Erythroblast (primary cell): ENCODE data around the gene ASCL2.
A peak's percentile ranks its signal among the peaks of the same experiment; 100 is the strongest.
"Not testable (repeated sequence)": the region's sequence is repeated elsewhere in the genome, so short reads cannot be mapped to it uniquely, and the experiment has no call there.

Source experiments
- DNase-seq, 2 experiments: peaks; one replicate each; lab custom pipeline; 2025; lab: John Stamatoyannopoulos, UW
- GATA1 ChIP-seq: IDR thresholded peaks from 2 replicates; pipeline ENCODE4 v1.6.1; 2011; ENCODE audit warnings: low read depth, mild to moderate bottlenecking, control low read depth, low read length, moderate library complexity
- POLR2A ChIP-seq: IDR thresholded peaks from 2 replicates; pipeline ENCODE4 v1.6.1; 2011; ENCODE audit warnings: mild to moderate bottlenecking, low read length

The ASCL2 gene

DNA sequence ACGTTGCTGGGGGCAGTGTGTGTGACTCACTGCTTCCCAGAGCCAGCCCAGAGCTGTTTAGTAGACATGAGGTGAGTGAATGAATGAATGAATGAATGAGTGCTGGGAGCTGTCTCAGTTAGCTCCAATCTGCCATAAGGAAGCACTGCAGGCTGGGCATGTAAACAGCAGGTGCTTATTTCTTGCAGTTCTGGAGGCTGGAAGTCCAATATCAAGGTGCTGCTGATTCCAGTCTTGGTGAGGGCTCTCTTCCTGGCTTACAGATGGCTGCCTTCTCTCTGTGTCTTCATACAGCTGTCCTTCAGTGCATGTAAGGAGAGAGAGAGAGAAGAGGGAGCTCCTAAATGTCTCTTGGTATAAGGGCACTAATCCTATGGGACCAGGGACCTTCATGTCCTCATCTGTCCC is 27.2 kb upstream of the ASCL2 start:
- DNase-seq = no peak
- TF ChIP-seq POLR2A = no peak
- TF ChIP-seq GATA1 = no peak

- TF ChIP-seq GATA1 (no peak), POLR2A (no peak)
- no peak for DNase-seq
Measured at GRCh38 chr11:2296913-2297622, 26.7 kb upstream of the ASCL2 start.

DNA sequence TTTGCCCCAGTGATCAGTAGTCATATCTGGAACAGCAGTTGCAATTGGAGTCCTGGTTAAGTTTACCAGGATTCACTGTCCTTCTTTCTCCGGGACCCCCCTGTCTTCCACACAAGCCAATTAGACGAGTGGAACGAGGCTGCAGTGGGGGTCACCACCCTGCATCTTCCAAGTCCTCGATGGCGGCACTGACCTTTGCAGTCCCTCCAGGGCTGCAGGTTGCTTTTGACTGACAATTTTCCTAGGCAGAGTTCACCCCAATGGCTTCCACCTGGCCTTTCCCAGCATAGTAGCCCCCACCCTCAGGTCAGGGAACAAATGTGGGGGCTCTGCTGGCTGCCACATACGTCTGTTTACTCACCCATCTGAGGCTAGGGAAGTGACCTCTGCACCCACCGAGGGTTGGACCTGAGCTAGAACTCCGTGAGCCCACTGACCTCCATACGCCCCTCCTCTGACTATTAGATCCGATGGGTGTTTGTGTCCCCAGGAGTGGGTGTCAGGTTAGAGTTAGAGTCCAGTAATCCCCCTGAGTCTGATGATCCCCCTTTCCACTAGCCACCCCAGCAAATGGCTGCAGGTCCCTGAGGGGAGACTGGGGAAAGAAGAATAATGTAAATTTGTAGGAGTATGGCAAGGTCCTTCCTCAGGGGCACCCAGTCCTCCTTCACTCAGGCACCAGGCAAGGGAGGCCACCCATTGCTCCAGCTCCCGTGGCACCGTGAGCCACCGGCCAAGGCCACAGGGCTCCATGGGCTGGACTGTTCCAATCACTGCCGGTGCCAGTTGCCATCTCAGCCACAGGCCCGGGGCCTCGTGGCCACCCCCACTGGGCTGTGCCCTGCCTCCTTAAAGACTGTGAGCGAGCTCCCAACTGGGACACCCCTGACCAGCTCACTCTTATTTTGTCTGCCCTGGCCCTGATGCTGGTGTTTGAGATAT is 25.9 kb upstream of the ASCL2 start:
- DNase-seq = no peak
- no peak for TF ChIP-seq GATA1

DNA sequence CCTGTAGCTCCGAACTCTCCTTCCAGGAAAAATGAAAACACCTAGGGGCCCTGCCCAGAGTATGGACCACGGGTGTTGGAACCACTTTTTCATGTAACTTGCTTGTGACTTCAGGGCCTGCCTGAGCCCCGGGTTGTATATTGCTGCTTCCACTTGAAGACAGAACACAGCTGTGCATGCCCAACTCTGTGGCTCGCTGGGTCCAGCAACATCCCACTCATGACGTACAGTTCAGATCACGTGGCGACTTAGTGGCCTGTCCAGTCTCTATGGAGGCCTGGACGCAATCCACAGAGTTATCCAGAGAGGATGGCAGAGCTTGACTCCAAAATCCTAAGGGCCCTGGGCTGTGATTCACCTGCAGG is 24.5 kb upstream of the ASCL2 start:
- peak; percentile 49 for TF ChIP-seq POLR2A
- TF ChIP-seq GATA1 = no peak
- DNase-seq = no peak

DNA sequence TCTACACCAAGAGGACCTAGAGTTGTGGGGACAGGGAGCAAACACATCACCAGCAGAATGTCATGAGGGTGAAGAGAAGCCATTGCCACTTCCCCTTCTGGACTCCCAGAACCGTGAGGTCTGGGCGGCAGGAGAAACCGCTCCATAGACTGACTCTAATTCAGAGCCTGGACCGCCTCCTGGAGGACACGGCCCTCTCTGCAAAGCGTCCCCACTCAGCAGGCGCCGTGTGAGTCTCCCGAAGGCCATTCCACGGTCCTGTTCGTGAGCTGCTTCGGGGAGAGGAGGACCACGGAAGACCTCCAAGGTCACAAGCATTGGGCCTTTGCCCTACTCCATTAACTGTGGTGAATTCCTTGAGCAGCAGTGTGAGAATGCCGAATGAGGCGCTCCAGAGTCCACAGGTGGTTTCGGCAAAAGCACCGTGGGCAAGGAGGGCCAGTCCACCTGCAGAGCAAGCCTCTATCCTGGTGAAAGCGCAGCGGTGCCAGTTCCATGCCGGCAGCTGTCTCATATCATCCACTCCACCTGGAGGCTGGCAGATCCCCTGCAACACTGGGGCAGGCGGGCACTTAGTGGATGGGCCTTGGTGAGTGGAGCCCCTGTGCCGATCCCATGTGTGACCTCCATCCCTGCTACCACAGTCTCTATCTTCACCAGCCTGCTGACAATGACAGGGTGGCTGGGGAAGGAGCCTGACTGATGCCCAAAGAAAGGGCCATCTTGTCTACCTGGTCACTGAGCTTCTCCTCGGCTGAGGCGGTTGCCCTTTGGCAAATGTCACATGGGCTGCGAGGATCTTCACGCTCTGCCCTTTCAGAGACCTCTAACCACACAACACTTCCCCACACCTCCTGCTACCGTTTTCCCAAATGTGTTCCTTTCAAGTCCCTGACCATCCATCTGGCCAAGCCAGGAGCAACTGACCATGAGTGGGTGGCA is 23.9 kb upstream of the ASCL2 start:
- DNase-seq = no peak
- TF ChIP-seq GATA1 (no peak), POLR2A (peak; percentile 49)

GRCh38 chr11:2293531-2293971 is 23.2 kb upstream of the ASCL2 start:
- no peak for DNase-seq
- TF ChIP-seq GATA1 (no peak), POLR2A (no peak)

GRCh38 chr11:2290351-2290841 is 20.0 kb upstream of the ASCL2 start:
- TF ChIP-seq GATA1 = no peak
- TF ChIP-seq POLR2A = no peak
- no peak for DNase-seq

GRCh38 chr11:2289859-2290258 is 19.5 kb upstream of the ASCL2 start:
- DNase-seq = no peak
- TF ChIP-seq GATA1 (no peak), POLR2A (no peak)

DNA sequence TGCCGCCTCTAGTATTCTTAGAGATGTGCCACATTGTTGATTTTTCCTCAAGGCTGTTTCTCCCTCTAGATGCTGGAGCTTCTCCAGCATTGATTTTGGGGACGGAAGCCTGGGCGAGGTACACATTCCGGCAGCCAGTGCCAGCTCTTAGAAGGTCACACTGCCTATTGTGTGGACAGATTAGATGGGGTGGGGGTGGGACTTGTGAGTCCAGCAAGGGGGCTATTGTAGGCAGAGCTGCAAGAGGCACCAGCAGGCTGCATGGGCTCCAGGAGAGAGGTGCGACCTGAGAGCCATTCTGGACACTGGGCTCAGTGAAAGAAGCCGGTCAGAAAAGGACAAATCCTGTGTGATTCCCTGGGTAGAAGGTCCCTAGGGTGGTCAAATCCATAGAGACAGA is 19.0 kb upstream of the ASCL2 start:
- DNase-seq = no peak
- no peak for TF ChIP-seq POLR2A

DNA sequence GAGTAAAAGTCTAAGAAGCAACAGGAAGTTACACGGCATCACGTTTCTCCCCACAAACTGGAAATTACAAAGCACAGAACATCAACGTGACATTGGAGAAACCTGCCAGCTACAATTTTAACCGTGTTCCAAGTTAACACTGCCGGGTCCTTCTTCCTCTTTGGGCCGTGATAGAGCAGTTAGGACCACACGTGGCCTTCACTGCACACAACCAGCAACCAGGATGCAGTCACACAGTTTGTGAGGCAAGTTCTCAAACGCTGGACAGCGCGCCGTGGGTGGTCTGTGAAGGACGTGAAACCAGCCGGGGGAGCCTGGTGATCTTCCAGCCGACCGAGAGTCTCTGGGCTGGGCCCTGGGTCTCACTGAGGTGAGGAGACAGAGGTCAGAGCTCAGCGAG is 16.7 kb upstream of the ASCL2 start:
- no peak for TF ChIP-seq POLR2A
- no peak for TF ChIP-seq GATA1
- DNase-seq = no peak

DNA sequence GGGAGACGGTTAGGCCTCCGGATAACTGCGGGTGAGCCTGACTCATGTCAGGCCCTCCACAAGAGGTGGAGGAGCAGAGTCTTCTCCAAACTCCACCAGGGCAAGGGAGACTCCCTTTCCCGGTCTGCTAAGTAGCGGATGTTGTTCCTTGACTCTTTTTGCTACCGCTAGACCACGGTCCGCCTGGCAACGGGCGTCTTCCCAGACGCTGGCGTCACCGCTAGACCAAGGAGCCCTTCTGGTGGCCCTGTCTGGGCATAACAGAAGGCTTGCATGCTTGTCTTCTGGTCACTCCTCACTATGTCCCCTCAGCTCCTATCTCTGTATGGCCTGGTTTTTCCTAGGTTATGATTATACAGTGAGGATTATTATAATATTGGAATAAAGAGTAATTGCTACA is 16.0 kb upstream of the ASCL2 start:
- DNase-seq = not testable (repeated sequence)

DNA sequence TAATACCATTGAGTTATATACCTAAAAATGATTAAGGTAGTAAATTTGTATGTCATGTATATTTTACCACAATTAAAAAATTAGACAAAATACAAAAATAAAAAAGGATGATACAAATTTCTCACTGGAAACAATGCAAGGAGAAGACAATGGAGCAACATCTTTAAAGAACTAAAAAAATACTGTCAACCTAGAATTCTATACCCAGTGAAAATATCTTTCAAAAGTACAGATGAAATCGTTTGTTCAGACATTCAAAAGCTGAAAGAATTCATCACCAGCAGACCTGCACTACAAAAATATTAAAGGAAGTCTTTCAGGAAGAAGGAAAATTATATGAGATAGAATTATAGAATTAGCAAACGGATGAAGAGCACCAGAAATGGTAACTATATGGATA is 9.8 kb upstream of the ASCL2 start:
- no peak for DNase-seq
- TF ChIP-seq POLR2A (no peak), GATA1 (no peak)

DNA sequence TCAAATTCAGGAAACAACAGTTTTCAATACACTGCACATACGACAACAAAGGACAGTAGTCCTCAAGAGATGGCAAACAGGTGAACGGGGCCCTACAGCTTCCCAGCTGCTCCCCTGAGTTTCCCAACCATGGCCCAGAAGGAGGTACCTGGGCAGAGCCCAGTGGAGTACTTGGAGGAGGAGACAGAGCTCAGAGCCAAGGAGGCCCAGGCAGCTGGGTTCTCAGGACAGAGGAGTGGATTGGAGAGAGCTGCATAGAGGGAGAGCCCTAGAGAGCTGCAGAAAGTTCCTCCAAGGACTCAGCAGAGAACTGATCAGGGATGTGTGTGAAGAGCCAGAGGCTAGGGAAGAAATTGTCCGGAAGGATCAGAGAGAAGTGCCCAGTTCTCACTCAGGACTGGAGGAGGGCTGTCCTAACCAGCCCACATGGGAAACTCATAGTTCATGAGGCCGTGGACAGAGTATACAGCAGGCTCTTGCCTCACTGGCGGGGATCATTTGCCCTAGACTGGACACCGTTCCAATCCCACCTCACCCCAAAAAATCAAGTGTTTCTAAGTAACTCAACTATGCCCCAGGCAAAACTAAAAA is 7.6 kb upstream of the ASCL2 start:
- DNase-seq = no peak
- no peak for TF ChIP-seq POLR2A
- TF ChIP-seq GATA1 = no peak

- TF ChIP-seq GATA1 = no peak
- TF ChIP-seq POLR2A = no peak
- DNase-seq = no peak
Measured at GRCh38 chr11:2277008-2277346, 6.6 kb upstream of the ASCL2 start.
